ENCODE measurements around the gene UNKL.

Gene UNKL

DNA sequence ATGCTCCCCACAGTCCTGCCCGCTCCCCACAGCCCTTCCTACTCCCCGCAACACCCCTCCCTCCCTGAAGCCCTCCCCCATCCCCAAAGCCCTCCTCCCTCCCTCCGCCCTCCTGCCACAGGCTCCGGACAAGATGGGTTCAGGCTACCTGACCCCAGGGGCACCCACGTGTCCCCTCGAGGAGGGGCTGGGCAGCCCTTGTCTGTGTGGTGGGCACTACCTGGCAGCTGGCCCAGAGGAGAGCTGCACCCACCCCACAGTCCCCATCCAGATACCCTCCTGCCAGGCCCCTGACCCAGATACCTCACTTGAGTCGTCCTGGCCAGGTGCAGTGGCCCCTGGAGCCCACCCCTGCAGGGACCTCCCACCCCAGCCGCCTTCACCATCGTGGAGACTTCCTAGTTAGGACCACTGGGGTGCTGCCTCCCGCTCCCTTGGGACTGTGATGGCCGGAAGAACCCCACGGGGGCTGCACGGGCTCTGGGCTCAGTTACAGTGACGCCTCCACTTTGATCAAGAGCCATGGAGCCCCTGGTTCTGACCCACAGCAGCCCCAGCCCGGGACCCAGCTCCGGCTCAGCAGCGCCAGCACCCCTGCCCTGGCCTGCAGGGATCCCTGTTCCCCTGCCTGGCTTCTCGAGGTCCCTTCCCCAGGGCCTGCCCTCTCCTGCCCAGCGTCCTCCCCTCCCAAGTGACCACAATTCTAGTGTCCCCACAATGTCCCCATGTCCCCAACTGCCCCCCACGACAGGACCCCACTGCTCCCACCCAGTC is 17.2 kb upstream of the UNKL start:
- no peak for DNase-seq (ENCODE audit: low read depth)

DNA sequence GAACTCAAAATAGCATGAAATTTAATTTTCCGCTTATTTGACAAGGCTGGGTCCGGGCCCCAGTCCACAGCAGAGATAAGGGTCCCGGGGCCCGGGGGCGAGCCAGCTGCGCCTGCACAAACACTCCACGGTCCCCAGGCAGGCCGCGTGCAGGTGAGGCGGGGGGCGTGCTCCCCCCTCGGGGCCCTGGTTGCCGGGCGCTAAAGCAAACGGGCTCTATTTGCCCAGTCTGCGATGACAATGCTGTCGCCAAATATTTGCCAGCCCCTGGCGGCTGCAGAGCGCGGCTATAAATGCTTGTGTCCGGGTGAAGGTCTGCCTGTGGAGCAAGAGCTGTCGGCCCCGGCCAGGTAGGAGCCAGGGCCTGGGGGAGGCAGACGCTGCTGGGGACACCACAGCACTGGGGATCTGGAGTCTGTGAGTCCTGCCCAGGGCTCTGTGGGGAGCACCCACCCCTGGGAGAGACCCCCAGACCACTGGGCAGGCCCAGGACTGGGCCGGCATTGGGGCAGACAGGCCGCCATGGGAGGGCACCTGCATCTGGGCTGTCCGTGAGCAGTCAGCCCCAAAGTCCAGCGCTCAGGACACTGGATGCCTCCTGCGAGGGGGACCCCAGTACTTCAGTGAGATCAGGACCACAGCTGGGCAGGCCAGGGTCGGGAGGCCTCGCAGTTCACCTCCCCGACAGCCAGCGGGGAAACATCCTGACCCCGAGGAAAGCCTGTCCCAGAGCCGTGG is 16.4 kb upstream of the UNKL start, which contains the start of gene PERCC1:
Gene PERCC1, plus strand, starts transcription at position 320 of the 738 bp plus-strand sequence. CDS start 1,516 bp downstream, outside the sequence.
- no peak for DNase-seq (ENCODE audit: low read depth)

DNA sequence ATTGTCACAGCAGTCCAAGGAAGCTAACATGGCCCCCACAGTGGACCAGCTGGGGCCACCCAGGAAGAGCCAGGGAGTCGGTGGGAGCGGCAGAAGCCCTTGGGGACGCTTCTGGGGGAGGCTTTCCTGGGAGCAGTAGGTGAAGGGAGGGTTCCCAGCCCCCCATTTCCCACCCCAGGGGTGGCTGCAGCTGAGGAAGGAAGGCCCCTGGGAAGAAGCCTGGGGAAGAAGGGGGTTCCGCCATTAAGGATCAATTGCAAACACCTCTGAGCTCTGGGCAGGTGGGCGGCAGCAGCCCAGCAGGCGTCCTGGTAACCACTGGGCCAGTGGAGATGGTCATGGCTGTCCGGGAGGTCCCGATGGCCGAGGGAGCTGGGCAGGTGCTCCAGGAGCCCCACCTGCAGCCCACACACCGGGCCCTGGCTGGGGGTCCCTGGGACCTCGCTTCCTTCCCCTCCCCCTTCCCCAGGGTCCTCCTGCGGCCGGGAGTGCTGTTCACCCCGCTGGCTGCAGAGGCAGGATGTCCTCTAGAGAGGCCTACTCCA is 15.8 kb upstream of the UNKL start:
- DNase-seq (ENCODE audit: low read depth), result no peak

DNA sequence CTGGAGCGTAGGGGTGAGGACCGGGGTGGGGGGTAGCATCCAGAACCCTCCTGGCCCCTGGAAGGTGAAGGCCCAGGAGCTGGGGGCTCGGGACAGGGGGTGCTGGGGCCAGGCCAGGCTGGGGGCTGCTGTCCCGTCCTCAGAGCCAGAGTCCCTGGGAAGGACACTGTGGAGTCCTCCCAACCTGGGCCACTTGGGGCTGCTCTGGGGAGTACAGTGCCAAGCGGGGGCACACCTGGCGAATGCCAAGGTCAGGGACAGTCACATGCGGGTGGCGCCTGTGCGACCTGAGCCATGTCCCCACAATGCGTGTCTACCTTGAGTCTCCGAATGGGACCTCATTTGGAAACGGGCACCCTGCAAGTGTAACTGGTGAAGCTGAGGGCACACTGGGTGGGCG is 15.1 kb upstream of the UNKL start:
- no peak for DNase-seq (ENCODE audit: low read depth)

DNA sequence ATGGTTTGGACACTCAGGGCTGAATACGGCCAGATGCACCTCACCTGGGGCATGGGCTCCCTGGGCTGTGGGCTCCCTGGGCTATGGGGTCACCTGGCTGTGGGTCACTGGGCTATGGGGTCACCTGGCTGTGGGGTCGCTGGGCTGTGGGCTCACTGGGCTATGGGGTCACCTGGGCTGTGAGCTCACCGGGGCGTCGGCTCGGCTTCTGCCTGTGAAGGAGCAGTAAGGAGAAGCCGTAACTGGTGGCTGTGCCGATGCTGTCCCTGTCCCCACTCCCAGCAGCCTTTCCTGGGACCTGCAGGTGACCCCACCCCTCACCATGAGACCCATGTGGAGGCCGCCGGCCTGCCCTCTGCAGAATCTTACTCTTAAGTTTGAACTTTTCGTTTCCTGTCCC is 14.5 kb upstream of the UNKL start:
- DNase-seq (ENCODE audit: low read depth), result no peak

DNA sequence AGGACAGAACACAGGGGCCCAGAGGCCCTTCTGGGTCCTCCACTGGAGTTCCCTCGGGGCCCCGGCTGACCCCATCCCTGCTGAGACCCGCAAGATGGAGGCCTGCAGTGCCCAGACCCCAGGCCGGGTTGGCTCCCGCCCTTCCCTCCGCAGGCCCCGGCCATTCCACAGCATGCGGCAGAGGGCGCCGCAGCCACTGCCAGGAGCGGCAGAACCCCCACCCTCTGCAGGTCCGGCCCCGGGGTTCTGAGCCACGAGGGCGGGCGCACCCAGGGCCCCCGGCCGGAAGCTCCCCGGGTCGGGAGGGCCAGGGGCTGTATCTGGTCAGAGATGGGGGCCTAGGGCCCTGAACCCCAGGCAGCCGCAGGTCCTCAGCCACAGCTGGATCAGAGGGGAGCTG is 14.0 kb upstream of the UNKL start:
- DNase-seq (ENCODE audit: low read depth), result no peak

DNA sequence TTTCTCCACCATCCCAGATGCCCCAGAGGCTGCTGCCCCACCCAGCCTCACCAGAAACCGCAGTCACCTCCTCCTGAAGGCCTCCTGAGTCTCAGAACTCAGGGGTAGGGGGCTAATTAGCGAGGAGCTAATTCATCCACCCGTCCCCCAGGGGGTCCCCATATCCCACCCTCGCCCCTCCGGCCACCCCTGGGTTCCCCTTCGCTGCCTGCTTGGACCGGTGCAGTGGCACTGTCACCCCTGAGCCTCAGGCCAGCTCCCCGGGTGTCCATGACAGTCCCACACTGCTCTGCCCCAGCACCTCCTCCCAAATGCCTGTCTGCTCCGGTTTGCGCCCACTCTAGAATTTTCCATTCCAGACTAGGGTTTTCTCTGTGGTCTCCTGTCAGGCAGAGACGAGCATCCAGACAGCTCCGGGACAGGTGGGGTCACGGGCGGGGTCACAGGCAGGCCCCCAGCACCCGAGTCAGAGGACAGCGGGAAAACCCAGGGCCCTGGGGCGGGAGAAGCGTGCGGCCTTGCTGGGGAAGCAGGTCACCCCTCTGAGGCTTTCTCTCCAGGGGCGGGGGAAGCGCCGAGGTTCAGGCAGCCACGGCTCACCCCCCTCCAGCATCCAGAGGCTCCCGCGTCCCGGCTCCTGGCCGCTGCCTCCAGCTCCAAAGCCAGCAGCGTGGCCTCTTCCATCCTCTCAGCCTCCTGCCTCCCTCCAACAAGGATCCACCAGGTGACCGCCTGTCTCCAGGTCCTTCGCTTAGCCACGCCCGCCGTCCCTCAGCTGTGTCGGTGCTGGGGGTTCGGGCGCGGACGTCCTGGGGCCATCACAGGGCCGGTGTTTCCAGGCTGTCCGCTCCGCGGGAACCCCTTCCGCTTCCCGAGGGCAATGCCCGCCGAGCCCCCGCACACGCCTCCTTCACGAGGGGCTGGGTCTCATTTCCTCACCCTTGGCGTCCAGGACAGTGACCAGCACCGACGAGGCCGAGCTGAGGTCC is 13.3 kb upstream of the UNKL start:
- DNase-seq (ENCODE audit: low read depth), result no peak

DNA sequence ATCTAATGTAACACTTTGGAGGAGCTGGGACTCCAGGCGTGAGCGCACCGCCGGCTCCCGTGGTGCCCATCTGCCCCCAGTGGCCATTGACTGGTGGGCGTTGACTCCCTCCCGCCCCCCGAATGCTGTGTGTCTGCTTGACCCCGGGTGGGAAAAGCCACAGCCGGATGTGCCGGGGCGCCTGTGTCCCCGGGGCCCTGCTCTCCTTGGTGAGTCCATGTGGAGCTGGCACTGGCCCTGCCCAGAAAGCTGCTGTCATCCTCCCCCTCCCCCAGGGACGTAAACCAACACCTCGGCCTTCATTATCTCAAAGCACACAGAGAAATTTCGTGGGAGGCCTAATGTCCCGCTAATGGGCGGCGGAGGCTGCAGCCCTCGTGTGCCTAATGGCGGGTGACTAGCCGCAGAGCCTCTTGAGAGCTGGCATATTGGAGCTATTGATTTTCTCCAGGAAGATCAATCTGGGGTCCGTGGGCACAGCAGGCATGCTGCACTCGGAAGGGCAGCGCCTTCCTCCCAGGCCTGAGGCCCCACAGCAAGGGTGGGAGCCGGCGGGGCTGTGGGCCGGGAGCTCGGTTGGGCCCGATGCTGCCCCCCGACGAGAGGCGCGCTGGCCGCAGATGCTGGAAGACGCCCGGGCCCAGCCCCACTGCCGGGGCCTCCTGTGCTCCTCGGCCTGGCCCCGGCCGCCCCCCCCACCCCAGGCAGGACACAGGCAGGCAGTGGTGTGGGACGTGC is 12.4 kb upstream of the UNKL start:
- no peak for DNase-seq (ENCODE audit: low read depth)

DNA sequence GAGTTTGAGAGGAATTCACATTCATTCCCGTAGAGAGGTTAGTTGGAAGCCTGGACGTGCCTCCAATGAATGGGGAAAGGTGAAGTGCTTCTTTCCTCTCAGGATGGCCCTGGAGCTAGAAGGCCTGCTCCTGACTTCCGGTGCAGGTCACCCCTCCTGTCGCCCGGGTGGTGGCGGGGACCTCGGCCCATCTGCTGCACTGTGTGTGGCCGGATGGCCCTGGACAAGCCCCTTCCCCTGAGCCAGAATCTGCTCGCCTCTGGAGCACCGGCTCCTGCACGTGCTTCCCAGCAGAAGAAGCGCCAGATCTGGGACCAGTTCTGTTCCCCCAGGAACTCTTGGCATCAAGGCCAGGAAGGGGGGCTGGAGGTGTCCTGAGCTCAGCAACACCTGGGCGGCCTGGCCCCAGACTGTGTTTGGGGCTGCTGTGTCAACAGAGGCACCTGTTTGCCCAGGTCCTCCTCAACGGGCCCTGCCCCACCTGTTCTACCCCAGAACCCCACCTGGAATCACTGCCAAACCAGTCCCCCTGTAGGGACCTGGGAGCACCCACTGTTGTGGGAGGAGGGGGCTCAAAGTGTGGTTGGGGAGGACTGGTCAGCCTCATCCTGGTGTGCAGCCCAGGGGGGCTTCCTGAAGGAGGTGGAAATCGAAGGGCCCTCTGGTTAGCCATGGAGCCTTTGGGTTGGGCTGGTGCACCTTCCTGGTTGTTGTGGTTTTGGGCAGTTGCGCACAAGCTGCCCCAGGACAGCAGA is 11.3 kb upstream of the UNKL start:
- no peak for DNase-seq (ENCODE audit: low read depth)

DNA sequence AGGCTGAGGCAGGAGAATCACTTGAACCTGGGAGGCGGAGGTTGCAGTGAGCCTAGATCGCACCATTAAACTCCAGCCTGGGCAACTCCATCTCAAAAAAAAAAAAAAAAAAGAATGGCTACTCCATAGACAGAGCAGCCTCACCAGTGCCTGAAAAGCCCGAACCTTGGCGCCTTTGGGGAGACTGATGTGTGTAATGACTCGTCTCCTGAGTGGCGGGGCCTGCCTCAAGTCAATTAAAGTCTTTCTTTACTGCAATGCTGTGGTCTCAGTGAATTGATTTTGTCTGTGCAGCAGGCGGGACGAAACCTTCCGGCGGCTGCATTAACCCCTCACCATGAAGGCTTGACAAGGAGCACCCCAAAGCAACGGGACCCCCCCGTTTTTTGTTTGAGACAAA is 9.5 kb upstream of the UNKL start:
- DNase-seq (ENCODE audit: low read depth), result no peak

DNA sequence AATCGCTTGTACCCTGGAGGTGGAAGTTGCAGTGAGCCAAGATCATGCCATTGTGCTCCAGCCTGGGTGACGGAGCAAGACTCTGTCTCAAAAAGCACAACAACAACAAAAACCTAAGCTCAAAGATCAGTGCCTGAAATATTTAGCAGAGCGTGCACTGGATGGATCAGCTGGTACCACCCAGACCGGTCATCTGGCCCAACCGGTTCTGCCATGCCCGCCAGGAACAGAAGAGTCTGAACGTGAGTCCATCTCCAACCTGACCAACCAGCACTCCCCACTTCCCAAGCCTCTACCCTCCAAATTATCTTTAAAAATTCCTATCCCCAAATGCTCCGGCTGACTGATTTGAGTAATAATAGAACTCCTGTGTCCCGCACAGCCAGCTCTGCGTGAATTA is 7.6 kb upstream of the UNKL start:
- DNase-seq (ENCODE audit: low read depth), result no peak

DNA sequence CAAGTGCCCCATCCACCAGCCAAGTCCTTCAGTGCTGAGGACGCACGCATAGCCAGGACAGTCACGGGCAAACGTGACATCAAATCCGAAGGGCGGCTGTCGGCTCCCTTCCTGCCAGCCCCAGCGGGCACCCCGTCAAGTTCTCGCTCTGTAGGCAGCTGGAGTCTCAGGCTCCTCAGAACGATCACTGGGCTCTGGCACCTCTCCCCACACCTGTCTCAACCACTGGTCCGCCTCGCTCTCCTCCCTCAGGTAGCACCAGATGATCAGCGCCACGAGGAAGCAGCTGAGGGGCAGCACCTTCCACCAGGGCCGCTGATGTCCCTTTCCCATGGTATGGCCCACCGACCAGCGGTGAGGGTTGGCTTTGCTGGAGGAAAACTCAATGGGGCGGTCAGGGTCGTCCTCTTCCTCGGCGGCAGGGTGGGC is 5.6 kb upstream of the UNKL start:
- DNase-seq (ENCODE audit: low read depth), result no peak

DNA sequence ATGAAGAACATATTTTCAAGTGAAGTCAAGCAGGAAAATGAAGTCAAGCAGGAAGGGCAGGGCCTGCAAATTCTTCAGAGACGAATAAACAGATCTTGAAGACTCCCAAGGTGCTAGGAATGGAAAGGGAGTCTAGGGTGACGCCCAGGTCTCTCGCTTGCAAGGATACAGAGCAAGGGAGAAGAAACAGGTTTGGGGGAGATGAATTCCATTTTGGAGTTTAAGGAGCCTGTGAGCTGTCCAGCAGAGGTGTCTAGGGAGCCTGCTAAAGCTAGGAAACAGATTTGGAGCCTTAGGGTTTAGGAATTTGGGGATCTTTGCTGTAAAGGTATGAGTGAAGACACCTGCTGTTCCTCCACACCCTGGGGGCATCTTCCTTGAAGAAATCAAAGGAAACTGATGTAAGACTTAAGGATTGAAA is 2.0 kb upstream of the UNKL start:
- DNase-seq (ENCODE audit: low read depth), result no peak

DNA sequence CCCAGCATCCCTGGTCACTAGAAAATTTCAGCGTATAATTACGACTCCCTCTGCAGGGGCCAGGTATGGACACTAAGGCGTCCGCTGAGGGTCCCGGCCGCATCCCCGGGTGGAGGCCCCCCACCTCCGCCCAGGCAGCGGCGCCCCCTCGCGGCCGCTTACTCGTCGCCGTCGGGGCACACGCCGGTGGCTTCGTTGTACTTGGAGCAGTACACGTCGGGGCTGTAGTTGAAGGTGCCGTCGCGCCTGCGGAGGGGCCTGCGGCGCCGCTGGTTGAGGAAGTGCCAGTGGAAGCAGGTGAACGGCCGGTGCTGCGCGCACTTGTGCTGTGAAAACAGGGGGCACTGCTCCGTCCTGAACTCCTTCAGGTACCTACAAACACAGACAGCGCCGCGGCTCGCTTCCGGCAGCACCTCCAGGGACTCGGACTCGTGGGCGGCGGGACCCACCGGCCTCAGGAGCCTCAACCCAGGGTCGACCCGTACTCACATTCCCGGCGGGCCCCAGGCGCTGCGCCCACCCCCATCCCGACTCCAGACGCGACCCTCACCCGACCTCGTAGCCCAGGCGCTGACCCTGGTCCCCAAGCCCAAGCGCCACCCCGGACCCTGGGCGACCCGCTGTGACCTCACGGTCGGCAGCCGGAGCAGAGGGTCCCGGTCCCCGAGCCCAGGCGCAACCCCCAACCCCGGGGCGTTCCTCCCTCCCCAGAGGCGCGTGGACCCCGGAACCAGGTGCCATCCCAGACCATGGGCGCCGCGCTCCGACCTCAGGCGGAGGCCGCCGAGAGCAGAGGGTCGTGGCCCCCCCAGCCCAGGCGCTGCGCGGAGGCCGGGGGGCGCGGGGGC is 596 bp downstream of the UNKL start:
- DNase-seq (ENCODE audit: low read depth), result peak; percentile 48

DNA sequence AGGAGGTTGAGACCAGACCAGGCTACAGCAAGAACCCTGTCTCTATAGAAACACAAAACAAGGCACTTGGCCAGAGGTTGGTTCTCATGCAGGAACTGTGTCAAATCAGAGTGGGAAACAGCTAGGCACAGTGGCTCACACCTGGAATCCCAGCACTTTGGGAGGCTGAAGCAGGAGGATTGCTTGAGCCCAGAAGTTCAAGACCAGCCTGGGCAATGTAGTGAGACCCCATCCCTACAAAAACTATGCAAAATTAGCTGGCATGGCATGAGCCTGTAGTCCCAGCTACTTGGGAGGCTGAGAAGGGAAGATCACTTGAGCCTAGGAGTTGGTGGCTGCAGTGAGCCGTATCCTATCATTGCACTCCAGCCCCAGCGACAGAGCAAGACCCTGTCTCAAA is 1.7 kb downstream of the UNKL start:
- DNase-seq (ENCODE audit: low read depth), result no peak

DNA sequence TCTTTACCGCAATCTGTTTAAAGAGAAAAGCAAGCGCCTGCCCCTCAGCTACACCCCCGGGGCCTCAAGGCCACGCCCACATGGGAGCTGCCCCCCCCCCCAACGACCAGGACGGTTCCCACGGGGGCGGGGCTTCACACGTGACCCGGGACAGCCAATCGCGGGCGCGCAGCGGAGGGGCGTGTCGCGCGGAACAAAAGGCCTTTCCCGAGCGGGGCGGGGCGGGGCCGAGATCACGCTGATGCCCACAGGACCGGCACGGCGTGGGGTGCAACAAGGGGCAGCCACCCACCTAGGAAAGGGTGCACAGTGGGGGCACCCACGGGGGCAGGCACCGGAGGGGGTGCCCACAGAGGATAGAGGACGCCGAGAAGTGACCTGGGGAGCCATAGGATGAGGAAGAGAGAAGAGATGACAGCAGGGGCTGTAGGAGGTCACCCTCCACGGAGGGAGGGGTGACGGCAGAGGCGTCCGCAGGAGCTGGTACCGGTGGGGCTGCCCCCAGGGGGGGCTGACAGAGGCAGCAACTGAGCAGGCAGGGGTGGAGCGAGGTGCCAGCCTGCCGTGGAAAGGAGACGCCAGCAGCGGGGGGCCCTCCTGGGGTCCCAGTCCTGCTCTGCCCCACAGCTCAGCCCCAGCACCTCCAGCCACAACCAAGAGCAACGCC is 6.2 kb downstream of the UNKL start:
- peak; percentile 91 for DNase-seq (ENCODE audit: low read depth)

DNA sequence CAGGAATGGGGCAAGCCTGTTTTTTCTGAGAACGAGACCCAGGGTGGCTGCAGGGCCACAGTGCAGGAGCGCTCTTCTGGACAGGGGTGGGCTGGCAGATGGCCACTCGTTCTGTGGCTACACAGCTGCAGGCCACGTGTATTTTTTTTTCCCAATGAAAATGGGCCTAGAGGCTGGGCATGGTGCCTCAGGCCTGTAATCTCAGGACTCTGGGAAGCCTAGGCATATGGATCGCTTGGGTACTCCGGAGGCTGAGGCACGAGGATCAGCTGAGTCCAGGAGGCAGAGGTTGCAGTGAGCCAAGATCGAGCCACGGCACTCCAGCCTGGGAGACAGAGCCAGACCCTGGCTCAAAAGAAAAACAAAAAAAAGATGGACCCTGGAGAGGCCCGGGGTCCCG is 6.8 kb downstream of the UNKL start:
- DNase-seq (ENCODE audit: low read depth), result no peak

DNA sequence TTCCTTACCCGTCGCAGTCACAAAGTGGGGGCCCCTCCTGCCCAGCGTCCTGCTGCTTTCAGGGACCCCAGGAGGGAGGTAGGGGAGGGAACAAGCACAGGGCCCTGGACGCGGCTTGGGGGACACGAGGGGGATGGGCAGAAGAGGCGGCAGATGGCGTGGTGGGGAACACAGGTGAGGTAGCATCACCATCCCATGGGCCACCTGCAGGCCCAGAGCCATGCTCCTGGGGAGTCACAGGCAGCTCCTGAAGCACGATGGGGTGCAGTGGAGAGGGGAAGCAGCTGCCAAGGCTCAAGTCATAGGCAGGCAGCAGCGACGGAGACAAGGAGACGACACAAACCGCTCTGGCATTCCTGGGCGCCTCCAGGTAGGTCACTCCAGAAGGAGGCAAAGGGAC is 10.8 kb downstream of the UNKL start:
- DNase-seq (ENCODE audit: low read depth), result no peak

DNA sequence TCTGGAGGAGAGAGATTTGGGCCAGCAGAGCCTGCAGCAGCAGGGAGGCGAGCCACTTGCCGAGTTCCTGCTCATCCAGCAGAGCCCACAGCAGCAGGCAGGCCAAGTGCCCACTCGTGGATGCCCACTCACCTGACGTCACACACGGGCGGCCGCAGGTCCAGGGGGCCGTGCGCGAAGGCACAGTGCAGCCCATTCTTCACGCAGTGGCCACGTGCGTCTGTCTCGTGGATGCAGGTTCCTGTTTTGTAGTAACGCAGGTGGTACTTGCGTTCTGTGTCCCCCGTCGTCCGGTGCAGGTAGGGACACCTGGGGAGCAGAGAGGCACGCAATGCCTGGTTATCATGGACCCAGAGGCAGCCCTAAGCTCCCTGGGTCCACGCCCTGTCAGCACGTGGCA is 11.5 kb downstream of the UNKL start:
- no peak for DNase-seq (ENCODE audit: low read depth)

All from activated T-helper 1 cell treated with Interleukin-2 at 50 U/mL for 16 hours (primary cell).